Sciatic nerve (tissue), 2 donors: Measurements from ENCODE around the gene METTL16. TPM values are rescaled to one million over a fixed set of nuclear protein-coding genes. Genes with fewer than 3 reads are reported as not detected.
A peak's percentile ranks its signal among the peaks of the same experiment; 100 is the strongest.
"Not testable (repeated sequence)": the region's sequence is repeated elsewhere in the genome, so short reads cannot be mapped to it uniquely, and the experiment has no call there.

Experiments used
- ATAC-seq: fragments of 200-7000 bp; cut with Tn5 transposase; one replicate; pipeline ENCODE4 v1.9.1; 2020; ENCODE audit warnings: mild to moderate bottlenecking, moderate library complexity
- DNase-seq: peaks from one replicate; pipeline ENCODE4 v3.0.0-alpha.2; 2020; ENCODE audit warnings: low spot score
- intact Hi-C: fragments of 100-400 bp; cut with DNase I; formaldehyde crosslinking; loops from one replicate; pipeline ENCODE4 v1.14.2; 2022
- total RNA-seq: library from RNA; stranded (reverse); fragmentation: NEBNext Ultra II Directional; extraction: Animal tissue kit (Norgen Biotek cat#: 25700); gene quantifications from one replicate; pipeline ENCODE4 v1.2.1, GENCODE V29; 2021
- donor health status: DM: no; HTN: no; CAD: no.
- donor health status: DM: no; HTN: no; CAD: no.

METTL16 gene
- total RNA-seq, 1 donor from 2014 or later = 39.0 TPM

DNA sequence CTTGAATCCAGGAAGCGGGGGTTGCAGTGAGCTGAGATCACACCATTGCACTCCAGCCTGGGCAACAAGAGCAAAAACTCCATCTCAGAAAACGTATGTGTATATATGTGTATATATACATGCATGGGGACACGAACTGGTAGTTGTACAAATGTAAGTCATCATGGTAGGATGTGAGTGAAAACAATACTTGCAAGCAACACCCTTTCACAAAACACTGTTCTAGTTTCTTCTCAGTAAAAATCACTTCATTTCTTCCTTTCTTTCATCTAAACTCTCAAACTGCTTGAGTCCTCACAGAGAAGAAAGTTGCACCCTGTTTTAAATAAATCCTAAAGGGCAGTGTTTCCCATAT lies 51.8 kb downstream of the METTL16 start:
- DNase-seq (no peak), ATAC-seq (no peak)
- intact Hi-C loops = no loop called here

DNA sequence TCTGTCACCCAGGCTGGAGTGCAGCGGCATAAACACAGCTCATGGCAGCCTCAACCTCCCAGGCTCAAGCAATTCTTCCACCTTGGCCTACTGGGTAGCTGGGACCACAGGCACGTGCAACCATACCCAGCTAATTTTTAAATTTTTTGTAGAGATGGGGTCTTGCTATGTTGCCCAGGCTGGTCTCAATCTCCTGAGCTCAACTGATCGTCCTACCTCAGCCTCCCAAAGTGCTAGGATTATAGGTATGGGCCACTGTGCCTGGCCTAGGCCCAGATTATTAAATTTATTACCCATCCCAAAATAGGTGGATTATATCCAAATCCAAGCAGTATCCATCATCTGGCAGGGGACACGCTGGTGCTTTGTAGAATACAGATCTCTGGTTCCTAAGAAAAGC lies 53.8 kb downstream of the METTL16 start:
- DNase-seq = no peak
- ATAC-seq = no peak
- intact Hi-C loops = no loop called here

DNA sequence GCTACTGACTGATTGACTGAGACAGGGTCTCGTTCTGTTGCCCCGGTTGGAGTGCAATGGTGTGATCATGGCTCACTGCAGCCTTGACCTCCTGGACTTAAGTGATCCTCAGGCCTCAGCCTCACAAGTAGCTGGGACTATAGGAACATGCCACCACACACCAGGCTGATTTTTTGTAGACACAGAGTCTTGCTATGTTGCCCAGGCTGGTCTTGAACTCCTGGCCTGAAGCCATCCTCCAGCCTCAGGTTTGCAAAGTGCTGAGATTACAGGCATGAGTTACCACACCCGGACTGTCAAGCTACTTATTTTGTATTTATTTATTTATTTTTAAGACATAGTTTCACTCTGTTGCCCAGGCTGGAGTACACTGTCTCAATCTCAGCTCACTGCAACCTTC lies 55.2 kb downstream of the METTL16 start:
- intact Hi-C loops = no loop called here
- no peak for ATAC-seq
- DNase-seq = no peak

DNA sequence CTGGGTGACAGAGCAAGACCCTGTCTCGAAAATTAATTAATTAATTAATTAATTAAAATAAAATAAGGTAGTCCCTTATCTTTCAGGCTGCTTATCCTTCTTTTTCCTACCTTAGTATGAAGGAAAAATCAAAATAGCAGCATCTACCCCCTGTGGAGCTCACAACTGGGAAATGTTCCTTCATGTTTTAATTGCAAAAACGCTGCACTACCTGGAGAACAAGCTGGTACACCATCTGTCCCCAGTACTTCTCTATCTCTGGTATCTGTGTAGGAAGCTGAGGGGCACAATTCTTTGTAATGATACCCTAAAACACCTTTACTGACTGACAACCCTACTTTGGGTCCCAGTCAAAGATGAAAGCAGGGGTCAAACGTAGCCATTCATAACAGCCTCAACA lies 55.7 kb downstream of the METTL16 start:
- intact Hi-C loops = no loop called here
- DNase-seq = no peak
- ATAC-seq = no peak

DNA sequence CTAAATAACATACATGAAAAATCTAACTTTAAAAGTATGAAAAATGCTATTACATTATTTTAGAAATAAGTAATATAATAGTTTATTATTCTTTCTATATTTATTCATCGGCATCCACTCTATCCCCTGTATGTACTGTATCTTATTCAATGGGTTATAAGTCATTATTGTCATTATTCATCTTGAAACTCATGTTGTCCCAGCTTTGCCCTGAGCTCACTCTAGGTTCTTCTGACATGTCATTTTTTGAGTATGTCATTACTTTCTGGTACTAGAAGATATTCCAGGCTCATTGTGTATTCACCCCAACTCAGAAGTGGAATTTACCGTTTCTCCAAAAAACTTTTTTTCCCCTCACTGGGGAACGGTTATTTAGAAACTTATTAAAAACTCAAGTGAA lies 57.8 kb downstream of the METTL16 start:
- ATAC-seq (no peak), DNase-seq (no peak)
- intact Hi-C loops = no loop called here

DNA sequence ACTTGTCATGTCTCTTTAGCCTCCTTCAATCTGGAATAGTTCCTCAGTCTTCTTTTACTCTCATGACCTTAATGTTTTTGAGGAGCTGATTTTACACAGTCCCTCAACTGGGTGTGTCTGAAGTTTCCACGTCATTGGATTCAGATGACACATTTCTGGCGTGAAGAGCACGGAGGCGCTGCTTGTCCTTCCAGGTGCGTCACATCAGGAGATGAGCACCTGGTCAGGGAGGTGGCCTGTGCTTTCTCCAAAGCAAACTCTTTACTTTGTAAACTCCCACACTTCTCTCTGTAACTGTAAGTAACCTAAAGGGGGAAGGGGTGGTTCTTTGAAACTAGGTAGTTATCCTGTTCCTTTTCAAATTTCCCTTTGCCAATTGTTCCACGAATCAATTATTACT lies 58.4 kb downstream of the METTL16 start:
- no peak for DNase-seq
- no peak for ATAC-seq
- intact Hi-C loops = no loop called here

DNA sequence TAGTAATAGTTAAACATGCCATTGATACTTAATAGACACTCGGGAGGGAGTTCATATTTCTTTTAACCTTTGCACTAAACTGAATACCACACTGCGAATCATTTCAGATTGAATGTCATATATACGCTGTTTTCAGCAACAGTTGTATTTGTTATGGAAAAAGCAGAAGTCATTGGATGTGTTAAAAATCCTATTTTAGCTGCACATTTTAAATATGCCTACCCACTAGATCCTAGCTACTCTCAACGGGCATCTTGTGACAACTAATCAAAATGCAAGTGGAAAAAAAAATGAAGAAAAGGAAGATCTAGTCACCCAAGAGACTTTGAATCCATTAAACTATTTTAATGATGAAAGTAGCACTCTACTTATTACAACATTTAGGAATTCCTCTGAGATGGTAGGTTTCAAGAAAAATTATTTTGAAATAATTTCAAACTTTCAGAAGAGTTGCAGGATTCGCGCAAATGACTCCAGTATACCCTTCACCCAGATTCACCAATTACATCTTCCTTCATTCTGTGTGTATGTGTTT lies 59.4 kb downstream of the METTL16 start:
- ATAC-seq (no peak), DNase-seq (no peak)
- intact Hi-C loops = no loop called here

DNA sequence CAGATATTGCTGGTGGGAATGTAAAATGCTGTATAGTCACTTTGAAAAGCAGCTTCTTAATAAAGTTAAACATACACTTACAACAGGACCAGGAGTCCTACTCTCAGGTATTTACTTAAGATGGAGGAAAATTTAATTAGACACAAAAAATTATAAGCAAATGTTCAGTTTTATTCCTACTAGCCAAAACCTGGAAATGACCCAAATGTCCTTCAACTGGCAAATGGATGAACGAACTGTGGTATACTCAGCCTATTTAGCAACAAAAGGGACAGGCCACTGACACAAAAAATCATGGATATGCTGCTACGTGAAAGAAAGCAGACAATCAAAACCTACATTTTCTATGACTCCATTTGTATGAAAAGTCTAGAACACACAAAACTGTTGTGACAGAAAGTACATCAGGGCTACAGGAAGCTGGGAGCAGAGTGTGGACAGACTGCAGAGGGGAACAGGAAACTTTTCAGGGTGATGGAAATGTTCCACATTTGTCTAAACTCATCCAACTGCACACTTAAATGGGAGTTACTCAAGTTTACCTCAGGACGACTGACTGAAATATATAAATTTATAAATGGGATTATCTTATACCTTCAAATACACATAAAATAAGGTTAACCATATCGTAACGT lies 61.6 kb downstream of the METTL16 start:
- ATAC-seq = no peak
- intact Hi-C loops = no loop called here
- DNase-seq = no peak

DNA sequence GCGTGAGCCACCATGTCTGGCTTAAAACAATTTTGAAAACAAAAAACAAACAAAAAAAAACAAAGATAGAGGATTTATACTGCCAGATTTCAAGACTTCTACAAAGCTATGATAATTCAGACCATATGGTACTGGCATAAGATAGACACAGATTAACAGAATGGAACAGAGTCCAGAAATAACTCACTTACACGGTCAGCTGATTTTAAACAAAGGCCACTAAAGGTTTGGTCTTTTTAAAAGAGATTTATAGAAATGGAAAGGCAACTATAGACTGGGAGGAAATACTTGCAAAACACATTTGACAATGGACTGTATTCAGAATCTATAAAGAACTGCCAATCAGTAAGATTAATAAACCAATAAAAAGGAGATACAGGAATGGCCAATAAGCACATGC lies 62.2 kb downstream of the METTL16 start:
- ATAC-seq = no peak
- intact Hi-C loops = no loop called here
- no peak for DNase-seq

DNA sequence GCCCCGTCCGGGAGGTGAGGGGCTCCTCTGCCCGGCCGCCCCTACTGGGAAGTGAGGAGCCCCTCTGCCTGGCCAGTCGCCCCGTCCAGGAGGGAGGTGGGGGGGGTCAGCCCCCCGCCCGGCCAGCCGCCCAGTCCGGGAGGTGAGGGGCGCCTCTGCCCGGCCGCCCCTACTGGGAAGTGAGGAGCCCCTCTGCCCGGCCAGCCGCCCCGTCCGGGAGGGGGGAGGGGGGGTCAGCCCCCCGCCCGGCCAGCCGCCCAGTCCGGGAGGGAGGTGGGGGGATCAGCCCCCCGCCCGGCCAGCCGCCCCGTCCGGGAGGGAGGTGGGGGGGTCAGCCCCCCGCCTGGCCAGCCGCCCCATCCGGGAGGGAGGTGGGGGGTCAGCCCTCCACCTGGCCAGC lies 64.2 kb downstream of the METTL16 start:
- ATAC-seq, intact Hi-C loops, DNase-seq: not testable (repeated sequence)

DNA sequence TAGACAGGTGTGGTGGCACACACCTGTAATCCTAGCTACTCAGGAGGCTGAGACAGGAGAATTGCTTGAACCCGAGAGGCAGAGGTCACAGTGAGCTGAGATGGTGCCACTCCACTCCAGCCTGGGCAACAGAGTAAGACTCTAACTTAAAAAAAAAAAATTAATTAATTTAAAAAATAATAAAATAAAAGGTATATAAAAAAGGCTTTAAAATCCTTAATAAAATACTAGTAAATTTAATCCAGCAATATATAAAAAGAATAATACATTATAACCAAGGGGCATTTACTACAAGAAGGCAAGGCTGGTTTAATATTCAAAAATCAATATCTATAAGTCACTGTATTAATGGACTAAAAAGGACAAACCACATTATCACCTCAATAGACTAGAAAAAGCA lies 66.0 kb downstream of the METTL16 start:
- ATAC-seq = no peak
- intact Hi-C loops = no loop called here
- no peak for DNase-seq

DNA sequence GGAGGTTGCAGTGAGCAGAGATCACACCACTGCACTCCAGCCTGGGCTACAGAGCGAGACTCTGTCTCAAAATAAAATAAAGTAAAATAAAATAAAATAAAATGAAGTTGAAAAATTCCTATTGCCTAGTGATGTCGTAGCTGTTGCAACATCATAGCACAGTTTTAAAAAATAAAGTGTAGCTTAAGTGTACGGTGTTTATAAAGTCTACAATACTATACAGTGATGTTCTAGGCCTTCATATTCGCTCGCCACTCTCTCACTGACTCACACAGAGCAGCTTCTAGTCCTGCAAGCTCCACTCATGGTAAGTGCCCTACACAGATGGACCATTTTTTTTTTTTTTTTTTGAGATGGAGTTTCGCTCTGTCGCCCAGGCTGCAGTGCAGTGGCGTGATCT lies 67.3 kb downstream of the METTL16 start:
- ATAC-seq (no peak), DNase-seq (no peak)
- intact Hi-C loops = no loop called here

DNA sequence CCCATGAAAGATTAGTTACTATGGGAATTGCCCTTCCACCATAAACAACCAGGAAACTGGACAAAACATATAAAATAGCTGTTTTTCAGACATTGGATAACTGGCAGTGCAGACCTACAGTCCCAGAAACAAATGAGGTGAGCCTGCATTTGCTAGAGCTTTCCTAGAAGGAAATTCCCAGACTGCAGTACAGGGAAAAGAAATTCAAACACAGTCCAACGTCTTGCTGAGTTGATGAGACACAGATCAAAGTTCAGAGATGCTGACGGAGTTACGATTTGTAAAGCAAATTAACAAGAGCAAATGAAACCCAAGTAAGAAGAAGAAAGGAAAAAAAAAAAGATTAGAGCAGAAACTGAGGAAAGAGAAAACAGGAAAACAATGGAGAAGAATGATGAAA lies 69.5 kb downstream of the METTL16 start:
- intact Hi-C loops = no loop called here
- DNase-seq (no peak), ATAC-seq (no peak)

DNA sequence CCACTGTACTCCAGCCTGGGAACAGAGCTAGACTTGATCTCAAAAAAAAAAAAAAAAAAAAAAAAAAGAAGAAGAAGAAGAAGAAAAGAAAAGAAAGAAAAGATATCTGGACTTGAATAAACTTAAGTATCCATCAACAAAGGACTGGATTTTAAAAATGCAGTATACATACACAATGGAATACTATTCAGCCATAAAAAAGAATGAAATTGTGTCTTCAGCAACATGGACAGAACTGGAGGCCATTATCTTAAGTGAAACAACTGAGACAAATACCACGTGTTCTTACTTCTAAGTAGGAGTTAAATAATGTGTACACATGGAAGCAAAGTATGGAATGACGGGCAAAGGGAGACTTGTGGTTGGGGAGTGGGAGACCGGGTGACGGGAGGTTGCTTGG lies 70.8 kb downstream of the METTL16 start:
- intact Hi-C loops = no loop called here
- DNase-seq = no peak

DNA sequence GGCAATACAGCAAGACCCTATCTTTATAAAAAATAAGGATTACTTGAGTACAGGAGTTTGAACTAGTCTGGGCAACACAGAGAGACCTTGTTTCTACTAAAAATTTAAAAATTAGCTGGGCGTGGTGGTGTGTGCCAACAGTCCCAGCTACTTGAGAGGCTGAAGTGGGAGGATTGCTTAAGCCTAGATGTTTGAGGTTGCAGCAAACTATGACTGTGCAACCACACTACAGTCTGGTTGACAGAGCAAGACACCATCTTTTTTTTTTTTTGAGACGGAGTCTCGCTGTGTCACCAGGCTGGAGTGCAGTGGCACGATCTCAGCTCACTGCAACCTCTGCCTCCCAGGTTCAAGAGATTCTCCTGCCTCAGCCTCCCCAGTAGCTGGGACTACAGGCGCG lies 71.7 kb downstream of the METTL16 start:
- intact Hi-C loops, DNase-seq, ATAC-seq: not testable (repeated sequence)

More for the DNA sequence above, 70.8 kb downstream of the METTL16 start:
- no peak for ATAC-seq

DNA sequence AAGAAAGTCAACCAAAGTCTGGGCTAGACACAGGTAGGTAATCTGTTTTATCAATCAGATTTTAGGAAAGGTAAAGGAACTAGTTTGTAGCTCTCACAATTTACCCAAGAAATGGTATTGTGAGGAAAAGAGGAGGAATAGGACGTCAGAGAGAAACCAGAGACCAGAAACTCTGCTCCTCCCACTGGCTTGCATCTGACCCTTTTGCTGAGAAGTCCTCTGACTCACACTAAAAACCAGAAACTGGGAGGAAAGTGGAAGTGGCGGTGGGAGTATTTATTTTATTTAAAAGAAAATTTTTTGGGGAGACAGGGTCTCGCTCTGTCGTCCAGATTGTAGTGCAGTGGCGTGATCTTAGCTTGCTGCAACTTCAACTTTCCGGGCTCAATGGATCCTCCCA lies 72.9 kb downstream of the METTL16 start:
- intact Hi-C loops = no loop called here
- DNase-seq (no peak), ATAC-seq (no peak)

DNA sequence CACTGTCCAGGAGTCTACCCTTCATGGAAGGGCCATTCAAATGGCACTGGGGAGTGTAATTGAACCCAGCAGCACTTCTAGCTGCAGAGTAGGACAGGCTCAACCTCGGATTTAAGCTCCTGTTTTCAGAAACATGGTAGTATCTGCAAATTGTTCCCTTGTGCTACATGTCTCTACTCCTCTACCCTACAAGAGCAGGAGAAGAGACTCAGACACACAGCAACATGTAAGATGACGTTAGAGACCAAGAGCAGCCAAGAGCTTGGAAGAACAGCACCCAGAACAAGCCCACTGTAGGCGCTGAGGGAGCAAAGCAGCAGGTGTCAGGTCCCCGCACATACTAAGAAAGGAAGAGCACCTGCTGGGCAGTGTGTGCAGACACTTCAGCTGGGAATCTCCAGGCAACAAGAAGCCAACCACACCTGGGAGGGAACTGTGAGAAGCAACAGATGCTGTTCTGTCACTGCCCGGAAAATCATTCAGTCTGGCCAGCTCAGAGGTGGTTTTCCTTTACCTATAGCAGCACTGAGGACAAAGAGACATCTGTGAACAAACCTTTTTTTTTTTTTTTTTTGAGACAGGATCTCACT lies 75.3 kb downstream of the METTL16 start:
- DNase-seq (no peak), ATAC-seq (no peak)
- intact Hi-C loops = no loop called here

DNA sequence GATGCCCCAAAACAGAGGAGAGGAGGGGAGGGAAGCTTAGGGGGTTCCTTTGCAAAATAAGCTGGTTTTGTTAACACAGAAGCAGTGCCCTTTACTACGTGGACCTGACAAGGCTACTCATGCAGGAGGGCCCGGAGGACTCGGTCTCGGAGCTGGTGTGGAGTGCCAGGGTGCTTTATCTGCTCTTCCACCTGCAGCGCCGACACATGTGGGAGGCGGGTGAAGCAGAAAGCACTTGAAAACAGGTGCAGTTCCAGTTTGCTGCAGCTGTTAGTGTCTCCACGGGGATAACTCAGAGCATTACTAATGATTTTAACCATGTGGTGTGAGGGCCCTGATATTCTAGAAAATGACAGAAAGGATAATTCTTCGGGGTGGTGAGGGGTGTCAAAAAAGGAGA lies 75.8 kb downstream of the METTL16 start:
- DNase-seq (no peak), ATAC-seq (no peak)
- intact Hi-C loops = no loop called here

DNA sequence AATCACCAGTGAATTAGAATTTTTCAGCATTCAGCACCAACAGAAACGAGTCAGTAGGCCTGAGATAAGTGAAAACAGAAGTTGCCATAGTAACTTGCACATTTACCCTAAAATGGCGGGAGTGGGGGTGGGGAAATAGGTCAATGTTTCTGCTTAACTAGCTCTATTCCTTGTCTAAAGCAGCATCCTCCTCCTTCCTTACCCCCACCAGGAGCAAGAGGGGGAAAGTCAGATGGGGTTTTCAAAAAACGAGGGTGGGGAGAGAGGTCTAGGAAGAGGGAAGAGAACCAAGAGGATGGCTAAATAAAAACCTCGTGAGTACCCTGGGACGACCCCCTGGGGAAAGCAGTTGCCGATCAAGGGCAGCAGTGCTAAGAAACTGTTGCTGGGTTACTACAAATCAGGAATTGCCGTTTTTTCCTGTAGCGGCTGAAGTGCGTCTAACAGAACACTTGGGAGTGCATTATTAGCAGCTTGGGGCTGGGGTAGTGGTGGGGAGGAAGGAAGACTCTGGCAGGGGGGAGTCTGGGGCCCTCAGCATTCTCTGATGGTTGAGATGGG lies 76.4 kb downstream of the METTL16 start:
- peak; percentile 68 for ATAC-seq
- DNase-seq = no peak

DNA sequence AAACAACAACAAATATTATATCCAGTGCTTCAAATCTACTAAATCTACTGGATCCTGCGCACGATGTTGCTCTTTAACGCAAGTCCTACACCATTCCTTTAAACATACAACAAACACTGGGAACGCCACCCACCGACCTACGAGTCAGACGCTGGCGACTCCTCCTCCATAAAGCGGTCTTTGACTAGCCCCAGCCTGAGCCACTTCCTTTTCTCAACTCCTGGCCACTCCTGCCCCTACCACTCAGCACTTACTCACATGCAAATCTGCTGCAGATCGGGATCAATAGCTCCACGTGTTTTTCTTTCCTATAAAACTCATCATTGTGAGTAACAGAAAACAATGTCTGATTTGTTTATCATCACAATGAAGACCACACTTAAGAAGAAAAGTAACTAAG lies 78.0 kb downstream of the METTL16 start:
- DNase-seq = no peak
- no peak for ATAC-seq
- intact Hi-C loops = no loop called here

More for the DNA sequence above, 76.4 kb downstream of the METTL16 start:
- intact Hi-C loops = no loop called here

DNA sequence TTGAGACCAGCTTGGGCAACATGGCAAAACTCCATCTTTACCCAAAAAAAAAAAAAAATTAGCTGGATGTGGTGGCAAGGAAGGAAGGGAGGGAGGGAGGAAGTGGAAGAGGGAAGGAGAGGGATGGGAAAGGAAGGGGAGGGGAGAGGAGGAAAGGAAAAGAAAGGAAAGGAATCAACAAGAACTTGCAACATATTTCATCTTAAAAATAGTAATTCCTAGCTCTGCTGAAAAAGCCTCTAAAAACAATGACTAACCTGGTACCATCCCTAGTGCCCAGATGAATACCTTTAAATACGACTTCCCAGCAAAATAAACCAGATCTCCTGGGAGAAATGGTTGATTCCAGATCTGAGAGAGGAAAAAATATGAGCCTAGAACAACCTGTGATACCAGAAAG lies 83.8 kb downstream of the METTL16 start:
- intact Hi-C loops = no loop called here
- ATAC-seq (no peak), DNase-seq (no peak)
